Measurements from ENCODE around the gene PTGR3. TPM values are rescaled to one million over a fixed set of nuclear protein-coding genes. Genes with fewer than 3 reads are reported as not detected.
"Not testable (repeated sequence)": the region's sequence is repeated elsewhere in the genome, so short reads cannot be mapped to it uniquely, and the experiment has no call there.

Gene PTGR3
- total RNA-seq, 1 donor: 10.8 TPM

- DNase-seq (ENCODE audit: low read depth in 2 of 3, low spot score in 2 of 3): peak in 1 of 3 donors; percentile 9
Measured at GRCh38 chr18:75204269-75204731, 4.6 kb downstream of the PTGR3 start.

GRCh38 chr18:75203416-75204268 is 5.3 kb downstream of the PTGR3 start:
- DNase-seq (ENCODE audit: low read depth in 2 of 3, low spot score in 2 of 3): no peak

DNA sequence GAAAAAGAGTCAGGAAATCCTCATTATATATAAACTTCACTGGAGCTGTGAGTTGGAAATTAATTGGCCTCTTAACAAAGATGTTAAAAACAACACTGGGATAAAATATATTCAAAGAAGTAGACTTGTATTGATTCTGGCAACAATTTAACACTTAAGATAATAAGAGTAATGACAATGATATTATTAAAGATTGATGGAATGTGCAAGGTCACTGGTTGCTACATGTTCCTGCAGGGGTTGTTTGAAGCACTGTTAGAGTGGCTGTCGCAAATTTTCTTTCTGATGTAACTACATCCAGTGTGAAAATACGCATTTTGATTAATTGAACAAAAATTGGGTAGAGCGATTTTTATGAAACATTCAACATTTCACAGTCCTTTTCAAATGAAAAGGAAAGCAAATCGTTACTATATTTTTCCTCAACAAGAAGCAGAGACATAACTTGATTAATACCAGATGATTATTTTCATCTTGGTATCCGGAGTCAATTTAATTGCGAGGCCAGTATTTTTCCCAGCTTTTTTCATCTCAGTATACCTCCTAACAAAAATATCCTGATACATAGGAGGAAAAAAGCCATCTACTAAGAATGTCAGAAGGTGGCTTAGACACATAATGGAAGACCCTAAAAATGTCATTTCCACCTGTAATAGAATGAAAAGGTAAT is 6.1 kb downstream of the PTGR3 start:
- DNase-seq (ENCODE audit: low read depth in 2 of 3, low spot score in 2 of 3): no peak

DNA sequence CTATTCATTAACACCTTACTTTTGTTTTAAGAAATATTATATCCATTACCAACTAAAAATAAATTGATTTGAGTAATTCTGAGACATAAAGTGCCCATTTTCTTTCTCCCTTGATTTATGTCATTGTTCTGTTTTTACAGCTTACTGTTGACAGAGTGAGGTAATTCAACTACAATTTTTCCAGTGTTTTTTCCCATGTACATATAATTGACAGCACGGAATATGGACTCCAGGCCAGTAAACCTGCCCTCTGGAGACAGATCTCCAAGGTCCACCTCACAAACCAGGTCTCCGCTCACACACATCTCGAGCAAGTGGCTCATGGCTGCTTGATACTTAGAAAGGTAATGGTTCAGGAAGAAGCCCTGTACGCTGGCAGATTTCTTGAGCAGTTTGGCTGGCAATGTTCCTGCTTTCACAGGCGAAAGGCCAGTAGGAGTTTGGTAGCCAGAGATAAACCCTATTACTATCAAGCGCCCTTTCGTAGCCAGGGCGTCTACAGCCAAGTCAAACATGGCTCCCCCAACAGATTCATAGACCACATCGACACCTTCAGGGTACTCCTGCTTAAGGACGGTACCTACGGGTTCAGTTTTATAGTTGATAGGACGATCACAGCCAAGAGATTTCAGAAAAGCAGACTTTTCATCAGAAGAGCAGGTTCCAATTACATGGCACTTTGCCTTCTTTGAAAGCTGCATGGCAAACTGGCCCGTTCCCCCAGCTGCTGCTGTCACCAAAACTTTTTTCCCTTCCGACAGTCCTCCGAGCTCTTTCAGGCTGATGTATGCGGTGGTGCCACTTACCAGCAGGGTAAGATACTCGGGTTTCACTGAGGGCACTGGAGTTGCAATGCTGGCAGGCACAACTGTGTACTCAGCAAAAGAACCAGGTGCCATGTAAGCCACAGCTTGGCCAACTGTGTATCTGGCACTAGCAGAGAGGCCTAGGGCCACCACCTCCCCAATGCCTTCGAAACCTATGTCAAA is 7.4 kb downstream of the PTGR3 start:
- DNase-seq (ENCODE audit: low read depth in 2 of 3, low spot score in 2 of 3): no peak

DNA sequence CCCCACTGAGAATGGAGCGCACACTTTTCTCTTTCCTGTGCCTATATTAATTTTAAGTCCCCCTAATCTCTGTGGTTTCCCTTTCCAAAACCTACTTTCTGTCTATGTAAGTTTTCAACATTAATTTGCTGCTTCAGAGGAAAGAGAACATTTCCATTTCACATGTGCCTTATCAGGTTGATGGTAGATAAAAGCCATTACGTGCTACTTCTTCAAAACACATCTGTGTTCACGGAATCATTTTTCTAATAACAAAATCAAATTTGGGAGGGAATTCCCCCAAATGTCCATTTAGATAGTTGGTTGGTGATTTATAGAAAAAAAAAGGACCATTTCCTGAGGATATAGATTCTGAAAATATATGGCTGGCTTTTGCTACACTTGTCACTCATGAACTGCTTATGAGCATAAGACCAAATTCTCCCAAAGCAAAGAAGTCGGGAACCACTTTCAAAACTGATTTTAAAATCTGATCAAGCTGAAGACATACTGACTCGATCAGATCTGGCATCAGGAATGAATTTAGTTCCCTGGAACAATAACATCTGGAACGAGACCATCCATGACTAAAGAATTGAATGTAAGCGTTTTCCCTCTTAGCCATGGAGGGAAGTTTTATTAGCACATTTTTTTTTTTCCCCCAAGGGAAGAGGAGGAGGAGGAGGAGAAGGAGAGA is 8.2 kb downstream of the PTGR3 start:
- DNase-seq (ENCODE audit: low read depth in 2 of 3, low spot score in 2 of 3): peak in 2 of 3 donors; percentile 18 to 55

- no peak for DNase-seq (ENCODE audit: low read depth in 2 of 3, low spot score in 2 of 3)
Measured at GRCh38 chr18:75200071-75200470, 8.9 kb downstream of the PTGR3 start.

DNA sequence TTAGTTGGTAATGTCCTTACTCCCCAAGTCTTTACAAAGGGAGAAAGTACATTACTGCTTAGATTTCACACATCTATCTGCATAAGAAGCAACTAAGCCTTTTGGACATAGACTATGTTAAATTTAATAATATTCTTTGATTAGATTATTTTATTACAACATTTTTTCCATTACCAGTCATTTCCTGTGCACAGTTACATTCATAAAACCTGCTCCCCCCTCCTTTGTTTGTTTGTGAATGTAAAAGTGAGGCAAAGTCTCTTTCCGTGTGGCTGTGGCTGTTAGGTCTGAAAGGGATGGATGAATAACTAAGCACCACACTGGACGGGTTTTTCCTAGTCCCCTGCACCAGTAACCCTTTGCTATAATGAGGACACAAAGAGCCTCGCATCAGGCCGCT is 9.6 kb downstream of the PTGR3 start:
- DNase-seq (ENCODE audit: low read depth in 2 of 3, low spot score in 2 of 3): no peak

DNA sequence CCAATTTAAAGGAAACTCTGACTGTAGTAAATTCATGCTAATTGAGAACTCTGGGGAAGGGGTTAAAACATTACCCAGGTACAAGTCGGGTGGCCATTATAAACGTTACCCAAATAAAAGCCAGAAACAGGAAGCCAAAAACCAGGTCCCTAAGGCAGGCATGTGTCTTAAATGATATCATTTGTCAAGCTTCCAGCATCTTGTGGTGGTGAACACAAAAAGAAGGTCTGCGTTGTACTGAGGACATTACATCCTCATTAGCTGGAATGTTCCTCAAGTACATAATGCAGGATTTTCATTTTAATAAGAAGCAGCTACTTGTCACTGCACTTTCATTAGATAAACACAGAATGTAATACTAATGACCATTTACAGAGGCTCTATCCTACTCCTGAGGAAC is 10.9 kb downstream of the PTGR3 start:
- peak in 2 of 3 donors; percentile 11 to 50 for DNase-seq (ENCODE audit: low read depth in 2 of 3, low spot score in 2 of 3)

DNA sequence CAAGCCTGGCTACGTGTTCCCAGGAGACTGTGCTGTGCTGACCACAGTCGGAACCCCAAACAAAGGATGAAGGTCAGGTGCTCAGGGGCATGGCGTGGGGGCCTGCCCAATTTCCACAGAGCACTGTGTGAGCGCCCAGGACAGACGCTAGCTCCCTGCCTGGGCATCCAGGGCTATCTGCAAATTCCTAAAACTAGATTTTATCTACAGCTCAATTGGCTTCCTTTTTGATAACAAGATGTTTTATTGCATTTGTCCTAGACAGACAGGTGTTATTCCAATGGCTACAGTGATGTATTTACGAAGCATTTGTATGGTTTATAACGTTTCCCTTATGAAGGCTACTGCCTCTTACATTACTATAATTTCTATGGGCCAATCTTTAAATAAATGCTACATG is 16.0 kb downstream of the PTGR3 start:
- no peak for DNase-seq (ENCODE audit: low read depth in 2 of 3, low spot score in 2 of 3)

- no peak for DNase-seq (ENCODE audit: low read depth in 2 of 3, low spot score in 2 of 3)
Measured at GRCh38 chr18:75189696-75190095, 19.2 kb downstream of the PTGR3 start.

DNA sequence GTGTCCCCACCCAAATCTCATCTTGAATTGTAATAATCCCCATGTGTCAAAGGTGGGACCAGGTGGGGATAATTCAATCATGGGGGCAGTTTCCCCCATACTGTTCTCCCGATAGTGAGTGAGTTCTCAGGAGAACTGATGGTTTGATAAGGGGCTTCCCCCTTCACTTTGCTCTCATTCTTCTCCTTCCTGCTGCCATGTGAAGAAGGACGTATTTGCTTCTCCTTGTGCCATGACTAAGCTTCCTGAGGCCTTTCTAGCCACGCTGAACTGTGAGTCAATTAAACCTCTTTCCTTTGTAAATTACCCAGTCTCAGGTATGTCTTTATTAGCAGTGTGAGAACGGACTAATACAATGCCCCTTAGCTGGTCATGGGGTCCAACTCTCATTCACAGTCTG is 21.2 kb downstream of the PTGR3 start:
- DNase-seq (ENCODE audit: low read depth in 2 of 3, low spot score in 2 of 3): not testable (repeated sequence)

- DNase-seq (ENCODE audit: low read depth in 2 of 3, low spot score in 2 of 3): no peak
Measured at GRCh38 chr18:75185460-75185859, 23.5 kb downstream of the PTGR3 start.

- no peak for DNase-seq (ENCODE audit: low read depth in 2 of 3, low spot score in 2 of 3)
Measured at GRCh38 chr18:75183973-75184493, 24.9 kb downstream of the PTGR3 start.

DNA sequence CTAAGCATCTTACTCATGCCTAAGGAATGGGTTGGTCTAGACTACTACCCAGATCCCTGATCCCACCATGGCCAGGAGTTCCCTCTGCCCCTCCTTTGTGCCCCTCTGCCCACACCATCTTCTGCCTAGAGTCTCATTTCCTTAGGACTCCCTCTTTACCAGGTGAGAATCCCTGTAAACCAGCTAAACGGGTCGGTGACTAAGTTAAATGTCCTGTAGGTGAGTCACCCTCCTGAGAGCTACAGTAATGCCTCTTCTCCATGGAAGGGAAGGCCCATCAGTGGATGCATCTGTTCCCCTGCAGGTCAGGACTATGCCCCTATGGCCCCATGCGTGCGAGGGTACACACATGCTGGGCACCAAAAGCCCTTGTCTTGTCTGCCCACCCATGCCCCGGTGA is 25.4 kb downstream of the PTGR3 start:
- no peak for DNase-seq (ENCODE audit: low read depth in 2 of 3, low spot score in 2 of 3)

- no peak for DNase-seq (ENCODE audit: low read depth in 2 of 3, low spot score in 2 of 3)
Measured at GRCh38 chr18:75179819-75180600, 28.9 kb downstream of the PTGR3 start.

DNA sequence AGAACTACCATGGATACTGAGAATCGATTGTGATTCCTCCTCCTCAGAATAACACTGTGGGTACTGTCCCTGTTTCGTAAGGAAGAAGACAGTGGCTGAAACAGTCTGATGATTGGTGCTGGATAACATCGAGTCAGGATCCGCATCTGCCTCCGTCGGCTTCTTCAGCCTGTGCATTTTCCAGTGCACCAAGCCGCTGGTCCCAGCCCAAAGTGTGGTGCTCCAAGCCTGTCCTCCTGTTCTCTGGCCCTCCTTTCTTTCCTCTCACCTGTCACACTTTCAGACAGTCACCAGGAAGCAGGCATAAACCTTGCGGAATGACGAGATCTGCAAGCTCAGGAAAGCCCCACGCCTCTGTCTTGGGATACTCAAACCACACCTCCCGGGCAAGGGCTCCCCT is 30.6 kb downstream of the PTGR3 start:
- no peak for DNase-seq (ENCODE audit: low read depth in 2 of 3, low spot score in 2 of 3)

- DNase-seq (ENCODE audit: low read depth in 2 of 3, low spot score in 2 of 3): no peak
Measured at GRCh38 chr18:75176849-75177248, 32.1 kb downstream of the PTGR3 start.

- DNase-seq (ENCODE audit: low read depth in 2 of 3, low spot score in 2 of 3): peak in 1 of 3 donors; percentile 49
Measured at GRCh38 chr18:75173738-75174137, 35.2 kb downstream of the PTGR3 start.

DNA sequence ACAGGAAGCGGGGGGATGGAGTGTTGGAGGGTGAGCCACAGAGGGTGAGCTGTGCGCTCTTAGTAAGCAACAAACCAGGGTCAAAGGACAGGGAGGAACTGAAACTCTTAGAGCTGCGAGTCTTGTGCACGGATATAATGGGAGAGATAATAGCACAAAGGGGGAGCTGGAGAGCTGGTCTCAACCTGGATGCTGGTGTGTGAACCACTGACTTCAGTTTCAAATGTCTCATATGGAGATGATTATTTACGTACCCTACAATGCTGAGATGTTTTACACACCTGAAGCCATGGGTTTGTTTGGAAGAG is 35.9 kb downstream of the PTGR3 start:
- peak in 2 of 3 donors; percentile 7 to 34 for DNase-seq (ENCODE audit: low read depth in 2 of 3, low spot score in 2 of 3)
